Femur (tissue), 1 donor: ENCODE measurements around the gene KRTAP9-2.
"Not testable (repeated sequence)": the region's sequence is repeated elsewhere in the genome, so short reads cannot be mapped to it uniquely, and the experiment has no call there.

Source experiments
- DNase-seq: peaks from one replicate; pipeline ENCODE4 v3.0.0-alpha.2; 2017

KRTAP9-2 gene

GRCh38 chr17:41226598-41227095 is at the start of gene KRTAP9-2:
TSS of gene KRTAP9-2 (plus strand) at chr17:41226648. CDS start at chr17:41226655, 7 bp downstream.
- DNase-seq, result not testable (repeated sequence)

- DNase-seq, result no peak
Observed at GRCh38 chr17:41176744-41177387, 49.6 kb upstream of the KRTAP9-2 start.

- DNase-seq, result no peak
Observed at GRCh38 chr17:41177727-41178271, 48.6 kb upstream of the KRTAP9-2 start, which contains the start of gene KRTAP4-2. TSS of gene KRTAP4-2 (minus strand) at chr17:41178221. CDS start at chr17:41178164, 57 bp downstream.

- no peak for DNase-seq
Observed at GRCh38 chr17:41178341-41178740, 48.1 kb upstream of the KRTAP9-2 start.

- no peak for DNase-seq
Observed at GRCh38 chr17:41178843-41179616, 47.4 kb upstream of the KRTAP9-2 start.

- DNase-seq, result no peak
Observed at GRCh38 chr17:41184480-41184961, 41.9 kb upstream of the KRTAP9-2 start, which contains the start of gene KRTAP4-1. TSS of gene KRTAP4-1 (minus strand) at chr17:41184911. CDS start at chr17:41184854, 57 bp downstream.

- no peak for DNase-seq
Observed at GRCh38 chr17:41185001-41185400, 41.4 kb upstream of the KRTAP9-2 start.

- DNase-seq, result peak; percentile 28
Observed at GRCh38 chr17:41186872-41187271, 39.6 kb upstream of the KRTAP9-2 start.

GRCh38 chr17:41189837-41190318 is 36.6 kb upstream of the KRTAP9-2 start, which contains the start of gene KRTAP9-1:
TSS of gene KRTAP9-1 (plus strand) at chr17:41189887. CDS start at chr17:41189887, 0 bp downstream.
- not testable (repeated sequence) for DNase-seq

GRCh38 chr17:41190328-41190727 is 36.1 kb upstream of the KRTAP9-2 start:
- no peak for DNase-seq

- no peak for DNase-seq
Observed at GRCh38 chr17:41196068-41196467, 30.4 kb upstream of the KRTAP9-2 start.

GRCh38 chr17:41199421-41200078 is 26.9 kb upstream of the KRTAP9-2 start:
- no peak for DNase-seq

- DNase-seq, result no peak
Observed at GRCh38 chr17:41211845-41212466, 14.5 kb upstream of the KRTAP9-2 start.

GRCh38 chr17:41212524-41213169 is 13.8 kb upstream of the KRTAP9-2 start:
- DNase-seq, result no peak

GRCh38 chr17:41215681-41216080 is 10.8 kb upstream of the KRTAP9-2 start:
- DNase-seq, result no peak

GRCh38 chr17:41223821-41224220 is 2.6 kb upstream of the KRTAP9-2 start:
- no peak for DNase-seq

- no peak for DNase-seq
Observed at GRCh38 chr17:41226051-41226450, 397 bp upstream of the KRTAP9-2 start.

- DNase-seq, result no peak
Observed at GRCh38 chr17:41230094-41230493, 3.6 kb downstream of the KRTAP9-2 start.

- DNase-seq, result no peak
Observed at GRCh38 chr17:41231731-41232130, 5.3 kb downstream of the KRTAP9-2 start.

- DNase-seq, result not testable (repeated sequence)
Observed at GRCh38 chr17:41232399-41233105, 6.1 kb downstream of the KRTAP9-2 start, which contains the start of gene KRTAP9-3. TSS of gene KRTAP9-3 (plus strand) at chr17:41232449. CDS start at chr17:41232502, 53 bp downstream.

- not testable (repeated sequence) for DNase-seq
Observed at GRCh38 chr17:41237116-41237515, 10.7 kb downstream of the KRTAP9-2 start.
